GM21529 (cell line): Measurements from ENCODE around the gene CCDC68.

Source experiments
- ATAC-seq: cut with Tn5 transposase; IDR thresholded peaks from one replicate; pipeline ENCODE4 v1.9.1; 2021; ENCODE audit not compliant: unreplicated experiment

Gene CCDC68

DNA sequence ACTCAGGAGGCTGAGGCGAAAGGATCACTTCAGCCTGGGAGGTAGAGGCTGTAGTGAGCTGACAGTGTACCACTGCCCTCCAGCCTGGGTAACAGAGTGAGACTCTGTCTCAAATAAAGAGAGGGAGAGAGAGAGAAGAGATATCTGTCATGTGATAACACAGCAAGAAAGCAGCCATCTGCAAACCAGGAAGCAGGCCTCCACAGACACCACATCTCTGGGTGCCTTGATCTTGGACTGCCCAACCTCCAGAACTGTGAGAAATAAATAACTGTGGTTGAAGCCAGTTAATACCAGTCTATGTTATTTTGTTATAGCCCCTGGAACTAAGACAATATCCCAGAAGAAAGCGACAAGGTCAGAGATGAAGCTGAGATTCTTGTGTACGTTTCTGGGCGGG, 2.6 kb upstream of the CCDC68 start:
- no peak for ATAC-seq

DNA sequence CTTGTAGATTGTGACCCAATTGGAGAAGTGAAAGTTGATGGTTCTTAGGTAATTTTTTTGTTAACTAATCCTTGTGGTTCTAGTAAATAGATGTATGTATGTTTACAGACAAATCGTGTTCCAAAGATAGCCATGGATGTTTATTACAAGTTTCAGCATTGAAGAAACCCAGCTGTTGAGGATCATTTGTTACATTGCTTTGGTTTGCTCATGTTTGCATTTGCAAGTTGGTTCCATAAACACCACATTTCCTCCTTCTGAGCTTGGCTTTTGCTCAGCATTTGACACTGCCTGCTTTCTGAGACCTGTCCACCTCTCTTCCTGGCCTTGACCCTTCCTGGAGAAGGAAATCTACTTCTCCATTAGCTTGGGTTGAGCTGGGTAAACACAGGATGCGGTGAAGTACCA, 1.8 kb upstream of the CCDC68 start:
- no peak for ATAC-seq

DNA sequence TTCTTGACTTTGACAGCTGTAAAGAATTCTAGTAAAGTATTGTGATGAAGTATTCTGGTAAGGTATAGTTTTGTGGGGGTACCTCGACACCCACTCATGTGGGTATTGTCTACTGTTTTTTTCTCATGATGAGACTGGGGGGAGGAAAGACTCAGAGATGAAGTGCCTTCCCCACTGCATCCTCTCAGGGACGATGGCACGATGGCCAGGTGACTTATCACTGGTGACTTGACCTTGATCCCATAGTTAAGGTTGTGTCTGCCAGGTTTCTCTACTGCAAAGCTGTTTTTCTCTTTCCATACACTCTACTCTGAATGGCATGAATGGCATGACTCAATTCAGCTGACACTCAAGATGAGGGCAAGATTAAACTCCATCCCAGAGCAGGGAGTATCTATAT, 936 bp upstream of the CCDC68 start:
- no peak for ATAC-seq

DNA sequence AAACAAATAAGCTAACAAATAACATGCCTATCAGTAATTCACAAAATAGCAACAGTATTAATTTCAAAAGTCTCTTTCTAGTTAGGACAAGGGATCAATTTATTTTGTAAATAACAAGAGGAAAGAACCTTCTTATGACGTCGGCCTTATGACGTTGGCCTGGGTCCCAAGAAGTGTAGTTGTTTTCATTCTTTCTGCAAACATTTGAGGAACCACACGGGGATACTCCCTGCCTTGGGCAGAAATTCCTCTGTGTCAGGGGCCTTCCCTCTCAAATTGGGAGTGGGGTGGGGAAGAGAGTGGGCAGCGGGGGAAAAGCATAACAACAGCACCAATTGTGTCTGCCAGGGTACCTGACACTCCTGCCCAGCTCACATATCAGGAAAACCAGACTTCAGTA, 1.3 kb downstream of the CCDC68 start:
- no peak for ATAC-seq

DNA sequence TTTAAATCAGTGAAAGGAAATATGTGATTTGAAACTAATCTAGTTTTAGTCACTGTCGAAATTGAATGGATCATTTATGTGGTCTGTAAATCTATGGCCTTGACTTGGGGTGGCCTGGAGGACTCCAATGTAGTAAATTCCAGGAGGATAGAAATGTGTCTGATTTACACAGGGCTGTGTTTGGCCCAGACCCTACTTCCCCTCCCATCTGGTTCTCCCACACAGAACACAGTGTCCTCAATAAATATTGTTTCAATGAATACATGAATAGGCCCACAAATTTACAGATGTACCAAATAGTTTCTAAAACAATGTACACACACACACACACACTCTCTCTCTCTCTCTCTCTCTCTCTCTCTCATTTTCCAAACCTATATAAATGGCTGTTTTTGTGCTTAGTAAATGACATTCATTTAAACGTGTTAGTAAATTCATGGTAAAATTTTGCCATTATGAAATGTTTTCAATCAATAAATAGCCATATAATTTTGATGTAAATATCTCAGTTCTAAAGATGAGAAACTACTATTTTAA, 1.9 kb downstream of the CCDC68 start:
- ATAC-seq = no peak

DNA sequence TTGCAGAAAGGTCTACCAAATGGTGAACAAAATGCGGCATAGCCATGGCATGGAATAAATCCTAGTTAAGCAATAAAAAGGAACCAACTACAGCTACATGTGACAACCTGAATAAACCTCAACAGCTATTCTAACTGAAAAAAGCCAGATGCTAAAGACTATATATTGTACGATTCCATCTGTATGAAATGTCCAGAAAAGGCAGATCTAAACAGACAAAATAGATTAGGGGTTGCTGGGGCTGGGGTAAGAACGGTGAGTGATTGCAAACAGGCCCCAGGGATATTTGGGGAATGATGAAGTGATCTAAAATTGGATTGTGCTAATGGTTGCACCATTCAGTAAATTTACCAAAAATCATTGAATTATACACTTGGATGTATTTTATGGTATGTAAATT, 2.8 kb downstream of the CCDC68 start:
- no peak for ATAC-seq

DNA sequence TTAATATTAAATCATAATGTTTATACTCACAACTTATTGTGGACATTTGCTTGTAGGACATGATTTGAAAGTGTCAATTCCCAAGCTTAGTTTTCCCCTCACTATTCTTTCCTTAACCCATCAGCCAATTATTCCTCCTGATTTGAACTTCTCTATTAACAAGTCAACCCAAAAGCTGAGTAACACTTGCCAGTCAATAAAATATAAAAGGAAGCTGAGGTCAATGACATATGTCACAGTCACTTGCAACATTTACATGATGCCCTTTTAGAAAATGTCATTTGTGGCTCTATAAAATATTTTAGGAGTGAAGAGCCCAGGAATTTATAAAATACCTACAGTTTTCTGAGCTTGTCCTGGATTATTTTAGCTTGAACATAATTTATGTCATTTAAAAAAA, 7.2 kb downstream of the CCDC68 start:
- ATAC-seq = no peak

DNA sequence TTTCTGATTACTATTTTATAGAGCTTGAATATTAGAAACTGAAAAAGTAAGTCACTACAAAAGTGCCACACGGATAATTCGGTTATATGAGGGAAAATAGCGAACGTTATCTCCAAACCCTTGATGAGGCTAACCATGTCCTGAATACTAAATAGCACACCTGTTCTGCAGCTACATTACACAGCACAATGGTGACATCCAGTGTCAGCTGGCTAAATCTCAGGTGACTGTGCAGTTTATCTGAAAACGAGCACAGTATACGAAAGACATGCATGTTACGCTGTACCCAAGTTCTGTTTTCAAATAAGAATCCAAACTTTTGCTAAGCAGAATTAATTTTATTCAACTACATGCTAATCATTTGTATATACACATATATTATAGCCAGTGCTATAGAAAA, 9.0 kb downstream of the CCDC68 start:
- ATAC-seq = no peak

DNA sequence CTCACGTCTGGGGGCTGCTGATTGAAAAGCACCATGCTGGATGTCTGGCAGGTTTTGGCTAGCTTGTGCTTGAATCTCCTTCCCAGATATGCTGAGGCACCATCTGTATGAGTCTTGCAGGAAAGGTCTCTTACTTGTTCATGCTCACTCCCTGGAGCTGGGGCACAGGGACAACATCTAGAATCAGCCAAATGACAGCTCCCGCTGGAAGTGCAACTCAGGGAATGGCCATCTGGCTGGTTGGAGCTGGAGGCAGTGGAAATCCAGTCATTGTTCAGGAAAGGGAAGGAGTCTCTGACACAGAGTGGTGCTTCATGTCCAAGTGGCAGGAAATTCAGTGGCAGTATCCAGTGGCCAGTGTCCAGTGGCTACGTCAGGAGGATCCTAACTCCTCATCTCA, 9.7 kb downstream of the CCDC68 start:
- no peak for ATAC-seq

DNA sequence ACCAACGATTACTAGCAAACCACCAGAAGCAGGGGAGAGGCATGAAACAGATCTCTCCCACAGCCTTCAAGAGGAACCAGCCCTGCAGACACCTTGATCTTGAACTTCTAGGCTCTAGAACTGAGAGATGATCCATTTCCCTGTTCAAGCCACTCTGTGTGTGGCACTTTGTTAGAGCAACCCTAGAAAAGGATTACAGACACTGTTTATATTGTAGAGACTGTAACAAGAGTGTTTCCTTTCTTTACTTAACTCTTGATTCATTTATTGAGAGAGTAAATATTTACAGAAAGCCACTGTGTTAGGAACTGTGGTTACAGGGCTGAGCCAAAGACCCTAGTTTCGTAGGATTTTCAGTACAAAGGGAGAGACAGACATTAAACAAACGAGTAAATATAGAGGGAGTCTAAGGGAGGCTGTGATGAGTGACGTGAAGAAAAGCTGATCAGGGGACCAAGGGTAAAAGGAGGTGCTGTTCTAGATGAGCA, 10.9 kb downstream of the CCDC68 start:
- no peak for ATAC-seq

DNA sequence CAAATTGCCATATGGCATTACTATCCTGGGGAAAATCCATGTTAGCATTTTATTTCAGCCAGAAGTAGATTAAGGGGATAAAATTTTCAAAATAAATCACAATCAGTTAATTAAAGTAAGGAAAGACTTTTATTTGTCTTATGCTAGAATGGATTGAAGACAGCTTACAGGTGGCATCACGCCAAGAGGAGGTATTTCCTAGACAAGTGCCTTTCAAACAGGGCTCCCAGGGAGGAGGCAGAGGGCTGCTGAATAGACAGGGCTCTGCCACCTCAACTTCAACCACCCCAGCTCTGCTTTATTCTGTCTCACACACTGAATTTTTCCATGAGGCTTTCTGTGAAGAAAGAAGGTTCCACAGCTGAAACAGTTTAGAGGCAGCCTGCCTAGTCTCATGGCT, 12.2 kb downstream of the CCDC68 start:
- no peak for ATAC-seq

DNA sequence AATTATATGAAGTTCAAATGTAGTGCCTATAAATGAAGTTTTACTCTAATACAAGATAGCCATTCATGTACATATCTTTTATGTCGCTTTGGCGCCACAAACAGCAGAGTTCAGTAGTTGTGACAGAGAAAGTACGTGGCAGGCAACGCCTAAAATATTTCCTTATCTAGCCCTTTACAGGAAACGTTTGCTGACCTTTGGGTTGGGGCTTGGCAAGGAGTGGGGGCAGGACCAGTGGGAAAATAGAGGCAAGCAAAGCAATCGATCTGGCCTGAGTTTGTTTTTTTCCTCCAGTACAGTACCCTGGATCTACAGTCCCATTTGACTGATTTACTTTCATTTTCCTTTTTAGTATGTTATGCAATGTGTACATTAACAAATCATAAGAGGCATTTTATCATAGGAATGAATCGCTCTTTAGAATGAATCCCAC, 13.1 kb downstream of the CCDC68 start:
- ATAC-seq = peak; percentile 84

DNA sequence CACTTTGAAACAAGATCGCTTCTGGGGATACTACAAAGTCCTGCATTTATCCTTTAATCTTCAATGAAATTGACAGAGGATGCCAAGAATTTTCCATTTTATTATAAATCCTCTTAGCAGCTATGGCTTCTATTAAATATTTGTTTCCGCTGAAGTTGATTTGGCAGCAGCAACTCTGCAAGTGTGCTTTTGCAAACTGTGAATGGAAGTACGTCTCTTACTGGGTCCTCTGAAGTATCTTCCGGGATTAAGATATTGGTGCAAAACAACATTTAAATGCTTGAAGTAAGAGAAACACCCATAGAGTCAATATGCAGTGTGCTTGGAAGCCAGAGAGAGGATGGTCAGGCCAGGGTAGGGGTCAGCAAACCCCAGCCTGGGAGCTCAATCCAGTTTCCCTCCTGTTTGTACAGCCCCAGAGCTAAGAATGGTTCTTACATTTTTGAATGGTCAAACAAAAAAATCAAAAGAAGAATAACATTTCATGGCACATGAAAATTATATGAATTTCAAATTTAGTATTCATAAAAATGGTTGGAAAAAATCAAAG, 13.6 kb downstream of the CCDC68 start:
- no peak for ATAC-seq

DNA sequence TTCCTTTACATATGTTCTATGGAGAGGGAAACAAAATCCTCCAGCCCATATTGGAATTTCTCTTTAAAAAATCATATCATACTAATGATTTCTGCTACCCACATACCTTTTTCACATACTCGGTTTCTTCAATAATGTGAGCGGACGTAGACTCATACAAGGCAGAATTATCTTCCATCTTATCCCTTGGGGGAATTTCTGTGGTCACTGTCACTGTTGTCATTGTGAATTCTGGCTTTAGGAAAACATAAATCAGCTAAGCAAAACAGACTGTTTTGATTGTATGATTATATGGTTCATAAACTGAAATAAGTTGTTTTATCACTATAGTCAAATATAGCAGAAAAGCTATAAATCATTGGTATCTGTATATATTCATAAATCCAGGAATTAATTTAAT, 16.7 kb downstream of the CCDC68 start:
- no peak for ATAC-seq

DNA sequence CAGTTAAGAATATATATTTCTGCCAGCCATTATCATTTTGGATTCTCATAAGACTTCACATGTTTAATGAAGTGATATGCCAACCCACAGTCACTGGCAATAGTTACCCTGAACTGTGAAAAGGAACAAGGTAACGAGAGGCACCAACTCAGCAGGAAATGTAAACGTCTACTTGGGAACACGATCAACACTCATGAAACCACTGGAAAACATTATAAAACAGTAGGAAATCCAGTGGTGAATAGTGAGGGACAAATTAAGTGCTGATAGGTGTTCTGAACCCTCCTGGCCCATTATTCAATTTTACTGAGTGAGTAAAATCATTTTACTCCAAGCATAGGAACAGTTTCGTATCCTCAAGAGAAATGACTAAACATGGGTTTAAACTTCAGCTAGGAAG, 17.1 kb downstream of the CCDC68 start:
- no peak for ATAC-seq

DNA sequence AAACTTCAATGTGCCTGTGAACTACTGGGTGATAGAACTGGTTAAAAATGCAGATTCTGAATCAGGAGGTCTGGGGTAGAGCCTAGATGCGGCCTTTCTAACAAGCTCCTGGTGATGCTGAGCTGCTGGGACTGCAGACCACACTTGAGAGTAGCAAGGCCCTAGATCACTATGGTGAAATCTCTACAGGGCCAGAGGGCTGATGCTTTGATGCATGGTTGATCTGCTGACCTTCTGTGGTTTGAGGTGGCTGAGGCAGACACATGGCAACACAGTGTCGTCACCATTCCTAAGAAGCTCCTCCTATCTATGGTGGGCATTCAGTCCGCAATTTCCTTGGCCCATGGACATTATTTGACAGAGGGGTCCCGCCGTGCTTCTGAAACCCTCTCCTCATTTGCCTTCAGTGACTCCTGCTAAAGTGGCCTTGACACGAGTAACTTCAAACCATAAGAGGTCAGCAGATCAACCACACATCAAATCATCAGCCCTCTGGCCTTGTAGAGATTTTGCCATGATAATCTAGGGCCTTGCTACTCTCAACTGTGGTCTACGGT, 19.8 kb downstream of the CCDC68 start:
- ATAC-seq = no peak

DNA sequence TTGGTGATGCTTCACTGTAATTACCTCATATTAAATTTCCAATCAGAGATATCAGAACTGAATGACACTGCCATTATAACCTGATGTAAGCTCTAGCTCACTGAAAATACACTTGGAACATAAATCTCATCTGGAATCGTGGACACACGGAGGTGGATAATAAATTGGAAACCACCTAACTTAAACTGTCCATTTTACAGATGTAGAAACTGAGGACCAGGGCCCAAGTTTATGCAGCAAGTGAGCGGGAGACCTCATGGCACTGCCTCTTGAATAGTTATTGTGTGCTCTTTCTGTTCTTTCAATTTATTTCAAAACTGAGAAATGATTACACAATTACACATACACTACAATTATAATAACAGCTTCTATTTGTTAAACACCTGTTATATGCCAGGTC, 20.8 kb downstream of the CCDC68 start:
- ATAC-seq = no peak

DNA sequence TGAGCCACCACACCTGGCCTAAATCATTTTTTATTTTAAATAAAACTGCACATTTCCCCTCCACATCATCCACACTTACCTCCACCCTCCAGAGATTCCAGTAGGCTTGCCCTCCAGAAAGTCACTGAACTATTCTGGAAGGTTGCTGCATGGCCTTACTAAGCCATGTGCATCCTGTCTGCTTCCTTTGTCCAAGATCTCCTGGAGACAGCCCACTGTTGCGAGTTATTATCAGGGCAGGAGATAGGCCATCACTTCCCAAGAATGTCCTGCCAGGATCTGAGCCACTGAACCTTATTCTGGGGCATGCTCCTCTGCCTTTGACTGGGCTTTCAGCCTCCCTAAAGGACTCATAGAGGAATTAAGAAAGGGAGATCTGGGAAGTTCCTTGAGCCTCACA, 26.8 kb downstream of the CCDC68 start:
- no peak for ATAC-seq

DNA sequence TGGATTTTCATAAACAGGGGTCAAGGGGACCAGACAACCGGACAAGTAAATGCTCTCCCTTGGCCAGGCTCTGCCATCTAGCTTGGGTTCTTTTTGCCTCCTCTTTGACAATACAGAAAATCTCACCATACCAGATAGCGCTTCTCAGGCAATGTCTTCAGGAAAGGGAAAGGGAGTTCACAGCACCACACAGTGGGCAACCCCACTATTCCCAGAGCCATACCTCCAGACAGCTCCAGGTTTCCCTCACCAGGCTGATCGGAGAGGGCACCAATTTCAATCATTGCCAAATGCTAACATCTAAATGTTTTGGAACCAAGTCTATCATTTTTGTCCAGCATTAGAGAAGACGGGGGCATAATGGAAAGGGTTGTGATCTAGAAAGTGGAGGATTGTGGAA, 28.1 kb downstream of the CCDC68 start:
- no peak for ATAC-seq

DNA sequence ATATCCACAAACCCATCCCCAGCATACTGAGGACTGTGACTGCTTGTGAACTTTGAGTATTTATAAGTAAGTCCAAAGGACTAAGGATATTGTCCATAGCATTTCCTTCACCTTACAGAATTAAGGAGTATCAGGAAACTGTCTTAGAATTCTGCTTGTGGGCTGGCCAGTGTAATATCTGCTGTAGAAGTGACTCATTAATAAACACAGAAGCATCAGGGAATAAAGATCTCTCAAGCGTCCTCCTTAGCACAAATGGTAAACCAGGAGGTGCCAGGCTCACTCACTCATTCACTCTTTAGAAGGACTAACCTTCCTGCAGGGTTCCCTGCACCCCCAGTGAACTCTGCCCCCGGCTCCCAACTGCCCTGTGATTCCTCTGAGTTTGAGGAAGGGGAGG, 31.0 kb downstream of the CCDC68 start:
- no peak for ATAC-seq

DNA sequence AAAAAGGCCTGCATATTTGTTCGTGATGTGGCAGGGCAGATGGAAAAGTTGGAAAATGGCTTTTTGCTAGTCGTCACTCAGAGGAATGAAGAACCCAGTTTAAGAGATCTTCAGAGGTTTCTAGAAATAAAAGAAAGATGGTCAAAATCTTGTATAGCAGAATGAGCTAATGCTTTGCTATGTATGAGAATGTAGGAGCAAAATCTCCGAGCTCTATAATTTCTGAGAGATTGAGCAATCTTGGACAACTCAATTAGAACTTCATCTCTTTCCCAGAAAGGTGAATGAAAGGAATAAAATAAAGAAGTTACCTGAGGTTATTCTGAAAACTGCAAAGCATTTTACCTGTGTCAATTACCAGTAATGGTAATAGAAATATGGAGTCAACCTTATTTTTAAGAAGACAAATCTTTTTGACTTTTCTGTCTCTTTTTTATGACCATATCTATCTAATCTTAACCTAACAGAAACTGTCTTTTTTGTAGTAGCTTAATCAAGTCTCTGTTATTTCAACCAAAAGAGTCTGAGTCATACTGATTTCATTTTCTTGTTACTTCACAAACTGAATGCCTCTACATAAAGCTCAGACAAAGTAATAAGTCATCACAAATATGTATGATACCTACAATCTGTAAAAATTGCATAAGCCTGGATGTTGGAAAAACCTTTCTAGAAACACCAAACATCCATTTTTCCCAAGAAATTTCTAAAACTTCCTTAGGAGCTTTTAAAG, 32.5 kb downstream of the CCDC68 start:
- no peak for ATAC-seq

DNA sequence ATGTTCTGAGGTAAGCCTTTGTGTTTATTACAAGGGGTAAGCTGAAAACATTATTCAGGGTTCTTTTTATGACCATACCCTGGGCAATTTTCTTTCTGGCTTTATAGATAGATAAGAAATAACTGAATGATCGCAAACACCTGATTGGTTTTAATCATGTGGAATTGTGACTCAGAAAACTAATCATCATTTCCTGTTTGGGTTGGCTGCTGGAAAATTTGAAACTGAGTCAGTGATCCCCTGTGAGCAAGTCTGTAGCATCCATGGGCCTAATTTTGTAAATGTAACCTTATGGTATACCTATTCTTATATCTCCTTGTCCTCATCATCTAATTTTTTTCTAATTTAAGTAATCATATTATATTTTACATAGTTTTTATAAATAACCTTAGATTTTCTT, 34.3 kb downstream of the CCDC68 start:
- no peak for ATAC-seq
